Mesenchymal stem cell (in vitro differentiated cells and primary cell): ENCODE results near the gene STOM.

Experiments used
- DNase-seq: peaks from one replicate; pipeline ENCODE4 v3.0.0-alpha.2; 2013
- H2AFZ ChIP-seq: one replicate; pipeline ENCODE4 v1.6.1; 2013; ENCODE audit warnings: low read depth, mild to moderate bottlenecking, control low read depth, inconsistent platforms, low read length, moderate library complexity
- H2AK5ac ChIP-seq: 2 replicates; pipeline ENCODE4 v1.6.1; 2013; ENCODE audit warnings: low read length, moderate library complexity, mild to moderate bottlenecking, inconsistent platforms; ENCODE audit not compliant: severe bottlenecking
- H2BK120ac ChIP-seq: one replicate; pipeline ENCODE4 v1.6.1; 2013; ENCODE audit warnings: low read depth, mild to moderate bottlenecking, inconsistent platforms, low read length, moderate library complexity
- H2BK12ac ChIP-seq, 2 experiments: one replicate each; pipeline ENCODE4 v1.6.1; 2013; ENCODE audit warnings: inconsistent platforms in 2 of 2, low read length in 2 of 2, mild to moderate bottlenecking in 2 of 2, moderate library complexity in 2 of 2, control low read depth in 1 of 2
- H2BK15ac ChIP-seq: one replicate; pipeline ENCODE4 v1.6.1; 2013; ENCODE audit warnings: mild to moderate bottlenecking, low read depth, inconsistent platforms; ENCODE audit not compliant: poor library complexity, severe bottlenecking
- H2BK5ac ChIP-seq: 2 replicates; pipeline ENCODE4 v1.6.1; 2013; ENCODE audit warnings: low read depth, mild to moderate bottlenecking, low read length, control low read depth, inconsistent platforms; ENCODE audit not compliant: poor library complexity, severe bottlenecking
- H3K14ac ChIP-seq, 2 experiments: one replicate each; pipeline ENCODE4 v1.6.1; 2013; ENCODE audit warnings: inconsistent platforms in 2 of 2, low read length in 2 of 2, control low read depth in 1 of 2, mild to moderate bottlenecking in 1 of 2, moderate library complexity in 1 of 2
- H3K18ac ChIP-seq, 2 experiments: one replicate each; pipeline ENCODE4 v1.6.1; 2013; ENCODE audit warnings: inconsistent platforms in 2 of 2, low read length in 2 of 2, control low read depth in 1 of 2, low read depth in 1 of 2, mild to moderate bottlenecking in 1 of 2
- H3K23ac ChIP-seq, 2 experiments: one replicate each; pipeline ENCODE4 v1.6.1; 2013; ENCODE audit warnings: inconsistent platforms in 2 of 2, low read length in 2 of 2, mild to moderate bottlenecking in 2 of 2, moderate library complexity in 2 of 2, control low read depth in 1 of 2
- H3K27ac ChIP-seq: 2 replicates; pipeline ENCODE4 v1.5.1; 2013; ENCODE audit warnings: mild to moderate bottlenecking, moderate library complexity, low read length, control low read depth, inconsistent platforms; ENCODE audit not compliant: poor library complexity, severe bottlenecking
- H3K27me3 ChIP-seq, 2 experiments: 2 replicates each; pipeline versions ENCODE4 v1.6.1 to v1.7.0; 2013; ENCODE audit warnings: low read length in 2 of 2, mild to moderate bottlenecking in 2 of 2, moderate library complexity in 2 of 2, control low read depth in 1 of 2, inconsistent platforms in 1 of 2; ENCODE audit not compliant: control insufficient read depth in 1 of 2, insufficient read depth in 1 of 2
- H3K36me3 ChIP-seq, 2 experiments: 2 replicates each; pipeline versions ENCODE4 v1.6.1 to v1.7.0; 2013; ENCODE audit warnings: low read length in 2 of 2, control low read depth in 1 of 2, inconsistent platforms in 1 of 2, low read depth in 1 of 2, mild to moderate bottlenecking in 1 of 2; ENCODE audit not compliant: insufficient read depth in 2 of 2, control insufficient read depth in 1 of 2
- H3K4ac ChIP-seq, 2 experiments: one replicate each; pipeline ENCODE4 v1.6.1; 2013; ENCODE audit warnings: inconsistent platforms in 2 of 2, low read length in 2 of 2, mild to moderate bottlenecking in 2 of 2, moderate library complexity in 2 of 2, control low read depth in 1 of 2, low read depth in 1 of 2
- H3K4me1 ChIP-seq: 2 replicates; pipeline ENCODE4 v1.6.1; 2013; ENCODE audit warnings: low read depth, low read length, control low read depth; ENCODE audit not compliant: control insufficient read depth, insufficient read depth
- H3K4me2 ChIP-seq: 2 replicates; pipeline ENCODE4 v1.6.1; 2013; ENCODE audit warnings: low read length, mild to moderate bottlenecking, inconsistent platforms; ENCODE audit not compliant: poor library complexity, severe bottlenecking
- H3K4me3 ChIP-seq, 2 experiments: 2 replicates each; pipeline versions ENCODE4 v1.5.1 to v1.7.0; 2013; ENCODE audit warnings: low read length in 2 of 2, mild to moderate bottlenecking in 2 of 2, control low read depth in 1 of 2, low read depth in 1 of 2; ENCODE audit not compliant: insufficient read depth in 1 of 2
- H3K79me1 ChIP-seq: replicated peaks from 2 replicates; pipeline ENCODE4 v1.6.1; 2013; ENCODE audit warnings: mild to moderate bottlenecking, control low read depth, low read length, inconsistent platforms; ENCODE audit not compliant: poor library complexity, severe bottlenecking
- H3K9ac ChIP-seq: 2 replicates; pipeline ENCODE4 v1.7.0; 2013; ENCODE audit warnings: mild to moderate bottlenecking, low read length, moderate library complexity
- H3K9me3 ChIP-seq: 2 replicates; pipeline ENCODE4 v1.7.0; 2013; ENCODE audit warnings: mild to moderate bottlenecking, low read length; ENCODE audit not compliant: control insufficient read depth
- H4K8ac ChIP-seq: one replicate; pipeline ENCODE4 v1.6.1; 2013; ENCODE audit warnings: inconsistent platforms, mild to moderate bottlenecking, low read length, moderate library complexity
- H4K91ac ChIP-seq: one replicate; pipeline ENCODE4 v1.6.1; 2013; ENCODE audit warnings: mild to moderate bottlenecking, low read length, inconsistent platforms
- WGBS: methylation state at CpG from one replicate; pipeline ENCODE4 v1.1.7; 2013; ENCODE audit warnings: mixed read lengths; 5-methylcytosine and 5-hydroxymethylcytosine counted together

The STOM gene

GRCh38 chr9:121326901-121327613 is 43.0 kb downstream of the STOM start:
- 94% methylated on average over 8 of the region's 11 CpGs for WGBS

GRCh38 chr9:121326130-121326838 is 43.8 kb downstream of the STOM start:
- H4K8ac ChIP-seq, result no peak overlapping the region
- peak overlapping the region in 1 of 2 experiments; percentile 22 for H2BK12ac ChIP-seq
- H3K18ac ChIP-seq, result peak overlapping the region; percentile 14 to 37
- H3K4me3 ChIP-seq, result no peak overlapping the region
- DNase-seq, result peak; percentile 39
- peaks cover 4% of the 10 kb centered on the region for H3K4me1 ChIP-seq
- H3K9me3 ChIP-seq, result no peaks in the 10 kb centered on the region
- H3K4ac ChIP-seq, result no peak overlapping the region
- no peak overlapping the region for H2BK120ac ChIP-seq
- H2BK5ac ChIP-seq, result no peak overlapping the region
- H3K36me3 ChIP-seq, result peaks cover 75 to 88% of the 10 kb centered on the region in 2 experiments
- peaks cover 16% of the 10 kb centered on the region for H3K79me1 ChIP-seq
- H3K23ac ChIP-seq, result no peak overlapping the region
- no peak overlapping the region for H4K91ac ChIP-seq
- no peak overlapping the region for H3K27ac ChIP-seq
- no peak overlapping the region for H2AFZ ChIP-seq
- H3K14ac ChIP-seq, result no peak overlapping the region
- H2AK5ac ChIP-seq, result no peak overlapping the region
- H3K9ac ChIP-seq, result peak overlapping the region; percentile 82
- WGBS, result 91% methylated on average over 19 of the region's 19 CpGs
- H3K27me3 ChIP-seq, result no peaks in the 10 kb centered on the region
- no peak overlapping the region for H2BK15ac ChIP-seq
- H3K4me2 ChIP-seq, result no peak overlapping the region

More at GRCh38 chr9:121326901-121327613, 43.0 kb downstream of the STOM start:
- Histone ChIP-seq H3K4ac (no peak overlapping the region), H3K14ac (no peak overlapping the region), H3K4me1 (peaks cover 3% of the 10 kb centered on the region), H3K4me2 (no peak overlapping the region), H3K9ac (peak overlapping the region; percentile 82), H2BK120ac (no peak overlapping the region), H2BK15ac (no peak overlapping the region), H3K9me3 (no peaks in the 10 kb centered on the region), H3K36me3 (peaks cover 81 to 90% of the 10 kb centered on the region in 2 experiments), H2AFZ (no peak overlapping the region), H3K27me3 (no peaks in the 10 kb centered on the region), H2BK5ac (no peak overlapping the region), H3K4me3 (no peak overlapping the region), H2AK5ac (no peak overlapping the region), H3K23ac (no peak overlapping the region), H2BK12ac (no peak overlapping the region), H4K91ac (no peak overlapping the region), H3K27ac (no peak overlapping the region), H3K18ac (peak overlapping the region in 1 of 2 experiments; percentile 37), H3K79me1 (peaks cover 18% of the 10 kb centered on the region), H4K8ac (peak overlapping the region; percentile 27)
- DNase-seq, result no peak

GRCh38 chr9:121325387-121325786 is 44.7 kb downstream of the STOM start:
- H3K18ac ChIP-seq, result no peak overlapping the region
- H3K9me3 ChIP-seq, result no peaks in the 10 kb centered on the region
- H2BK120ac ChIP-seq, result no peak overlapping the region
- peaks cover 9% of the 10 kb centered on the region for H3K4me1 ChIP-seq
- peak overlapping the region; percentile 82 for H3K9ac ChIP-seq
- H3K79me1 ChIP-seq, result peaks cover 19% of the 10 kb centered on the region
- H2BK5ac ChIP-seq, result no peak overlapping the region
- peak overlapping the region in 1 of 2 experiments; percentile 3 for H3K23ac ChIP-seq
- H3K36me3 ChIP-seq, result peaks cover 75 to 87% of the 10 kb centered on the region in 2 experiments
- H2BK12ac ChIP-seq, result no peak overlapping the region
- H4K91ac ChIP-seq, result no peak overlapping the region
- no peak for DNase-seq
- H3K4me3 ChIP-seq, result no peak overlapping the region
- no peak overlapping the region for H2AFZ ChIP-seq
- H3K27ac ChIP-seq, result no peak overlapping the region
- no peak overlapping the region for H2AK5ac ChIP-seq
- no peak overlapping the region for H3K14ac ChIP-seq
- no peak overlapping the region for H2BK15ac ChIP-seq
- WGBS, result 95% methylated on average over 7 of the region's 7 CpGs
- no peak overlapping the region for H3K4me2 ChIP-seq
- H3K27me3 ChIP-seq, result no peaks in the 10 kb centered on the region
- no peak overlapping the region for H3K4ac ChIP-seq
- no peak overlapping the region for H4K8ac ChIP-seq

- Histone ChIP-seq H3K9ac (peak overlapping the region; percentile 82), H2AFZ (no peak overlapping the region), H3K14ac (no peak overlapping the region), H3K27ac (no peak overlapping the region), H3K27me3 (no peaks in the 10 kb centered on the region), H3K4me1 (peaks cover 9% of the 10 kb centered on the region), H2AK5ac (no peak overlapping the region), H3K4me3 (no peak overlapping the region), H3K23ac (no peak overlapping the region), H3K9me3 (no peaks in the 10 kb centered on the region), H4K91ac (no peak overlapping the region), H2BK12ac (no peak overlapping the region), H4K8ac (no peak overlapping the region), H2BK15ac (no peak overlapping the region), H2BK5ac (no peak overlapping the region), H2BK120ac (no peak overlapping the region), H3K79me1 (peaks cover 16% of the 10 kb centered on the region), H3K4me2 (no peak overlapping the region), H3K4ac (no peak overlapping the region), H3K36me3 (peaks cover 68 to 82% of the 10 kb centered on the region in 2 experiments), H3K18ac (no peak overlapping the region)
- DNase-seq, result no peak
- 100% methylated on average over 1 of the region's 2 CpGs for WGBS
Observed at GRCh38 chr9:121324755-121325154, 45.3 kb downstream of the STOM start.
